CD8-positive, alpha-beta memory T cell (primary cell): ENCODE results near the gene REEP1. TPM values are rescaled to one million over a fixed set of nuclear protein-coding genes. Genes with fewer than 3 reads are reported as not detected.

Experiments
- CTCF ChIA-PET: fragments of 350-600 bp; sonication (Branson Sonifier 250); formaldehyde crosslinking; loops from one replicate; lab custom pipeline; 2021; ENCODE audit warnings: antibody characterized with exemption; lab: Charles Lee
- POLR2A ChIA-PET: fragments of 350-600 bp; sonication (Branson Sonifier 250); formaldehyde crosslinking; loops from one replicate; lab custom pipeline; 2021; ENCODE audit warnings: antibody characterized with exemption; lab: Charles Lee
- DNase-seq, 5 donors: peaks; one replicate each; pipeline versions ENCODE4 v3.0.0 to v3.0.0-alpha.2; 2020 to 2022; ENCODE audit warnings: mixed read lengths in 1 of 5
- H3K27ac ChIP-seq: one replicate; pipeline ENCODE4 v1.7.0; 2013; ENCODE audit warnings: low read depth, mild to moderate bottlenecking, low read length, moderate library complexity
- H3K27me3 ChIP-seq: 2 replicates; pipeline ENCODE4 v1.7.0; 2013; ENCODE audit warnings: low read length, mild to moderate bottlenecking; ENCODE audit not compliant: insufficient read depth, poor library complexity, severe bottlenecking
- H3K36me3 ChIP-seq: 2 replicates; pipeline ENCODE4 v1.7.0; 2013; ENCODE audit warnings: mild to moderate bottlenecking, low read length, moderate library complexity; ENCODE audit not compliant: insufficient read depth
- H3K4me1 ChIP-seq: 2 replicates; pipeline ENCODE4 v1.7.0; 2013; ENCODE audit warnings: mild to moderate bottlenecking, low read length, moderate library complexity; ENCODE audit not compliant: insufficient read depth
- H3K4me3 ChIP-seq: 2 replicates; pipeline ENCODE4 v1.7.0; 2013; ENCODE audit warnings: mild to moderate bottlenecking, low read length
- H3K9me3 ChIP-seq: 2 replicates; pipeline ENCODE4 v1.7.0; 2013; ENCODE audit warnings: mild to moderate bottlenecking, low read length
- H3K27ac Mint-ChIP-seq, 8 donors: one replicate each; pipeline ENCODE4 v1.8.0; 2020 to 2021; ENCODE audit warnings: mixed read lengths in 8 of 8, mild to moderate bottlenecking in 6 of 8, inconsistent platforms in 3 of 8, moderate library complexity in 3 of 8
- H3K27me3 Mint-ChIP-seq, 2 donors: one replicate each; pipeline ENCODE4 v1.8.0; 2020 to 2021; ENCODE audit warnings: mixed read lengths in 2 of 2, mild to moderate bottlenecking in 1 of 2, moderate library complexity in 1 of 2
- H3K36me3 Mint-ChIP-seq, 3 donors: one replicate each; pipeline ENCODE4 v1.8.0; 2020 to 2021; ENCODE audit warnings: mixed read lengths in 3 of 3, inconsistent platforms in 1 of 3, mild to moderate bottlenecking in 1 of 3
- H3K4me1 Mint-ChIP-seq, 3 donors: one replicate each; pipeline ENCODE4 v1.8.0; 2020 to 2021; ENCODE audit warnings: mixed read lengths in 3 of 3, inconsistent platforms in 1 of 3, mild to moderate bottlenecking in 1 of 3
- H3K4me3 Mint-ChIP-seq, 7 donors: one replicate each; pipeline ENCODE4 v1.8.0; 2020 to 2021; ENCODE audit warnings: mixed read lengths in 7 of 7, mild to moderate bottlenecking in 6 of 7, moderate library complexity in 4 of 7, inconsistent platforms in 2 of 7
- H3K9me3 Mint-ChIP-seq, 5 donors: one replicate each; pipeline ENCODE4 v1.8.0; 2020 to 2022; ENCODE audit warnings: mixed read lengths in 5 of 5, mild to moderate bottlenecking in 3 of 5, moderate library complexity in 2 of 5, inconsistent platforms in 1 of 5
- polyA plus RNA-seq: library from polyadenylated mRNA; unstranded; fragments of 300-500 nt; fragmentation: Illumina TruSeq; gene quantifications from one replicate; pipeline ENCODE4 v1.2.3, GENCODE V29; 2021
- total RNA-seq, 2 experiments: library from RNA; stranded (reverse); gene quantifications; one replicate each; pipeline ENCODE4 v1.2.3, GENCODE V29; 2021

REEP1 gene
- total and polyA plus RNA-seq, 3 experiments from 2014 or later, result 0.20 to 0.28 TPM; not detected in 1

GRCh38 chr2:86284401-86284841 lies 53.0 kb downstream of the REEP1 start:
- no peaks in the 10 kb centered on the region for H3K36me3 Mint-ChIP-seq
- CTCF ChIA-PET, result no interaction called here
- no peaks in the 10 kb centered on the region for H3K27me3 ChIP-seq

GRCh38 chr2:86283411-86284030 lies 53.9 kb downstream of the REEP1 start:
- no peak for DNase-seq
- Mint-ChIP-seq H3K9me3 (no peaks in the 10 kb centered on the region), H3K27ac (no peak overlapping the region), H3K4me1 (no peaks in the 10 kb centered on the region), H3K4me3 (no peak overlapping the region), H3K27me3 (peaks cover 8 to 28% of the 10 kb centered on the region in 2 donors), H3K36me3 (no peaks in the 10 kb centered on the region)
- no peaks in the 10 kb centered on the region for H3K36me3 ChIP-seq
- no peaks in the 10 kb centered on the region for H3K4me1 ChIP-seq
- CTCF ChIA-PET, result no interaction called here
- no peaks in the 10 kb centered on the region for H3K27me3 ChIP-seq
- POLR2A ChIA-PET, result no interaction called here
- H3K9me3 ChIP-seq, result no peaks in the 10 kb centered on the region
- no peak overlapping the region for H3K4me3 ChIP-seq
- H3K27ac ChIP-seq, result no peak overlapping the region

More at GRCh38 chr2:86284401-86284841, 53.0 kb downstream of the REEP1 start:
- H3K4me3 ChIP-seq, result no peak overlapping the region
- H3K27ac ChIP-seq, result no peak overlapping the region
- POLR2A ChIA-PET, result no interaction called here
- H3K4me1 ChIP-seq, result no peaks in the 10 kb centered on the region
- Mint-ChIP-seq H3K27me3 (peaks cover 10 to 22% of the 10 kb centered on the region in 2 donors), H3K4me1 (no peaks in the 10 kb centered on the region), H3K27ac (no peak overlapping the region), H3K4me3 (no peak overlapping the region), H3K9me3 (no peaks in the 10 kb centered on the region)
- H3K9me3 ChIP-seq, result no peaks in the 10 kb centered on the region
- H3K36me3 ChIP-seq, result no peaks in the 10 kb centered on the region
- no peak for DNase-seq

- Histone ChIP-seq H3K27me3 (no peaks in the 10 kb centered on the region), H3K4me1 (no peaks in the 10 kb centered on the region), H3K36me3 (no peaks in the 10 kb centered on the region), H3K27ac (no peak overlapping the region), H3K9me3 (no peaks in the 10 kb centered on the region), H3K4me3 (no peak overlapping the region)
- POLR2A ChIA-PET, result no interaction called here
- peaks cover 8 to 28% of the 10 kb centered on the region in 2 donors for H3K27me3 Mint-ChIP-seq
- H3K36me3 Mint-ChIP-seq, result no peaks in the 10 kb centered on the region
- no peaks in the 10 kb centered on the region for H3K4me1 Mint-ChIP-seq
- CTCF ChIA-PET, result no interaction called here
- H3K27ac Mint-ChIP-seq, result no peak overlapping the region
- DNase-seq, result no peak
- H3K4me3 Mint-ChIP-seq, result peak overlapping the region in 1 of 7 donors; percentile 10
- no peaks in the 10 kb centered on the region for H3K9me3 Mint-ChIP-seq
Observed at GRCh38 chr2:86281066-86281700, 56.2 kb downstream of the REEP1 start.

- H3K27me3 Mint-ChIP-seq, result peaks cover 8 to 22% of the 10 kb centered on the region in 2 donors
- H3K27ac Mint-ChIP-seq, result no peak overlapping the region
- Histone ChIP-seq H3K4me3 (no peak overlapping the region), H3K36me3 (no peaks in the 10 kb centered on the region), H3K27ac (no peak overlapping the region), H3K9me3 (no peaks in the 10 kb centered on the region), H3K4me1 (no peaks in the 10 kb centered on the region), H3K27me3 (no peaks in the 10 kb centered on the region)
- H3K9me3 Mint-ChIP-seq, result no peaks in the 10 kb centered on the region
- no peaks in the 10 kb centered on the region for H3K36me3 Mint-ChIP-seq
- no peak overlapping the region for H3K4me3 Mint-ChIP-seq
- DNase-seq, result no peak
- POLR2A ChIA-PET, result interaction anchor here (0.6 kb wide), 1 partner anchor 131 kb away, joined by 5 read pairs; no protein-coding TSS in a partner anchor
- CTCF ChIA-PET, result no interaction called here
- no peaks in the 10 kb centered on the region for H3K4me1 Mint-ChIP-seq
Observed at GRCh38 chr2:86280191-86280667, 57.2 kb downstream of the REEP1 start.

GRCh38 chr2:86275962-86276361 lies 61.5 kb downstream of the REEP1 start:
- Histone ChIP-seq H3K4me1 (no peaks in the 10 kb centered on the region), H3K9me3 (no peaks in the 10 kb centered on the region), H3K4me3 (no peak overlapping the region), H3K36me3 (no peaks in the 10 kb centered on the region), H3K27ac (no peak overlapping the region), H3K27me3 (no peaks in the 10 kb centered on the region)
- CTCF ChIA-PET, result no interaction called here
- no peak for DNase-seq
- Mint-ChIP-seq H3K4me1 (no peaks in the 10 kb centered on the region), H3K9me3 (peaks cover 11 to 20% (median 19%) of the 10 kb centered on the region in 5 donors), H3K27me3 (peaks cover 0 to 10% of the 10 kb centered on the region in 2 donors), H3K4me3 (no peak overlapping the region), H3K27ac (no peak overlapping the region), H3K36me3 (peaks cover 0 to 14% (median 0%) of the 10 kb centered on the region in 3 donors)
- POLR2A ChIA-PET, result no interaction called here

GRCh38 chr2:86275384-86275799 lies 62.0 kb downstream of the REEP1 start:
- Mint-ChIP-seq H3K9me3 (peaks cover 14 to 25% (median 24%) of the 10 kb centered on the region in 5 donors), H3K27ac (no peak overlapping the region), H3K4me3 (no peak overlapping the region), H3K4me1 (no peaks in the 10 kb centered on the region), H3K36me3 (peaks cover 0 to 14% (median 2%) of the 10 kb centered on the region in 3 donors), H3K27me3 (peaks cover 0 to 10% of the 10 kb centered on the region in 2 donors)
- H3K4me1 ChIP-seq, result no peaks in the 10 kb centered on the region
- H3K36me3 ChIP-seq, result no peaks in the 10 kb centered on the region
- ChIA-PET POLR2A (no interaction called here), CTCF (no interaction called here)
- H3K4me3 ChIP-seq, result no peak overlapping the region
- DNase-seq, result no peak
- H3K9me3 ChIP-seq, result no peaks in the 10 kb centered on the region
- H3K27me3 ChIP-seq, result no peaks in the 10 kb centered on the region
- H3K27ac ChIP-seq, result no peak overlapping the region

GRCh38 chr2:86274918-86275275 lies 62.5 kb downstream of the REEP1 start:
- no peak for DNase-seq
- Mint-ChIP-seq H3K4me3 (no peak overlapping the region), H3K27ac (no peak overlapping the region), H3K4me1 (no peaks in the 10 kb centered on the region), H3K9me3 (peaks cover 15 to 30% (median 26%) of the 10 kb centered on the region in 5 donors), H3K27me3 (peaks cover 0 to 10% of the 10 kb centered on the region in 2 donors), H3K36me3 (peaks cover 0 to 14% (median 2%) of the 10 kb centered on the region in 3 donors)
- H3K27me3 ChIP-seq, result no peaks in the 10 kb centered on the region
- no peaks in the 10 kb centered on the region for H3K4me1 ChIP-seq
- H3K4me3 ChIP-seq, result no peak overlapping the region
- no peaks in the 10 kb centered on the region for H3K9me3 ChIP-seq
- CTCF ChIA-PET, result no interaction called here
- H3K36me3 ChIP-seq, result no peaks in the 10 kb centered on the region
- no peak overlapping the region for H3K27ac ChIP-seq
- POLR2A ChIA-PET, result no interaction called here

GRCh38 chr2:86274265-86274917 lies 63.0 kb downstream of the REEP1 start:
- Histone ChIP-seq H3K27me3 (no peaks in the 10 kb centered on the region), H3K36me3 (no peaks in the 10 kb centered on the region), H3K27ac (no peak overlapping the region), H3K9me3 (no peaks in the 10 kb centered on the region), H3K4me3 (no peak overlapping the region), H3K4me1 (no peaks in the 10 kb centered on the region)
- Mint-ChIP-seq H3K27me3 (peaks cover 0 to 10% of the 10 kb centered on the region in 2 donors), H3K27ac (no peak overlapping the region), H3K4me1 (no peaks in the 10 kb centered on the region), H3K4me3 (no peak overlapping the region), H3K36me3 (peaks cover 0 to 14% (median 2%) of the 10 kb centered on the region in 3 donors), H3K9me3 (peaks cover 19 to 33% (median 29%) of the 10 kb centered on the region in 5 donors)
- DNase-seq, result no peak
- POLR2A ChIA-PET, result no interaction called here
- CTCF ChIA-PET, result no interaction called here
